Neural cell (in vitro differentiated cells): ENCODE measurements around the gene SCARB2. TPM values are rescaled to one million over a fixed set of nuclear protein-coding genes. Genes with fewer than 3 reads are reported as not detected.

Experiments
- H2AFZ ChIP-seq: fragments of 200-600, 300-800 bp; sonication (generic), shearing (Covaris generic); 2 replicates; pipeline ENCODE4 v1.6.0; 2014; ENCODE audit warnings: low read depth, mild to moderate bottlenecking, antibody characterized with exemption, low read length, moderate library complexity
- H3F3A ChIP-seq: fragments of 200-600 bp; shearing (Covaris generic); 2 replicates; pipeline ENCODE4 v1.6.1; 2016; ENCODE audit warnings: mild to moderate bottlenecking, moderate library complexity, mixed read lengths, antibody characterized with exemption, low read length; ENCODE audit not compliant: insufficient read depth, poor library complexity, severe bottlenecking
- H3K27ac ChIP-seq: fragments of 200-600, 300-800 bp; sonication (generic), shearing (Covaris generic); 2 replicates; pipeline ENCODE4 v1.5.1; 2014; ENCODE audit warnings: mild to moderate bottlenecking, low read length, moderate library complexity
- H3K27me3 ChIP-seq: fragments of 300-800, 200-600 bp; sonication (generic), shearing (Covaris generic); 2 replicates; pipeline ENCODE4 v1.6.0; 2014; ENCODE audit warnings: mild to moderate bottlenecking, low read depth, low read length, moderate library complexity; ENCODE audit not compliant: insufficient read depth
- H3K36me3 ChIP-seq: fragments of 300-800, 200-600 bp; sonication (generic), shearing (Covaris generic); 2 replicates; pipeline ENCODE4 v1.5.1; 2014; ENCODE audit warnings: mild to moderate bottlenecking, antibody characterized with exemption, low read length, moderate library complexity; ENCODE audit not compliant: insufficient read depth
- H3K4me2 ChIP-seq: fragments of 300-800, 200-600 bp; sonication (generic), shearing (Covaris generic); 2 replicates; pipeline ENCODE4 v1.6.0; 2014; ENCODE audit warnings: mild to moderate bottlenecking, low read length
- H3K4me3 ChIP-seq: fragments of 300-800, 200-600 bp; sonication (generic), shearing (Covaris generic); 2 replicates; pipeline ENCODE4 v1.5.1; 2014; ENCODE audit warnings: mild to moderate bottlenecking, low read length, moderate library complexity
- H3K79me2 ChIP-seq: fragments of 200-600 bp; shearing (Covaris generic); replicated peaks from 2 replicates; pipeline ENCODE4 v1.6.0; 2014; ENCODE audit warnings: mild to moderate bottlenecking, low read length, moderate library complexity; ENCODE audit not compliant: insufficient read depth
- H3K9ac ChIP-seq: fragments of 300-800, 200-600 bp; sonication (generic), shearing (Covaris generic); 2 replicates; pipeline ENCODE4 v1.6.1; 2016; ENCODE audit warnings: mild to moderate bottlenecking, low read length, mixed read lengths
- H3K9me2 ChIP-seq: fragments of 200-600 bp; shearing (Covaris generic); 2 replicates; pipeline ENCODE4 v1.6.1; 2016; ENCODE audit warnings: mild to moderate bottlenecking, low read length, mixed read lengths; ENCODE audit not compliant: insufficient read depth
- H3K9me3 ChIP-seq: fragments of 200-600, 300-800 bp; sonication (generic), shearing (Covaris generic); 2 replicates; pipeline ENCODE4 v1.6.1; 2016; ENCODE audit warnings: mild to moderate bottlenecking, mixed run types, low read length, moderate library complexity, mixed read lengths
- H4K20me1 ChIP-seq: fragments of 200-600 bp; shearing (Covaris generic); 2 replicates; pipeline ENCODE4 v1.6.1; 2016; ENCODE audit warnings: mild to moderate bottlenecking, mixed run types; ENCODE audit not compliant: insufficient read depth
- EP300 ChIP-seq: fragments of 450-650 bp; conservative IDR thresholded peaks from 2 replicates; pipeline ENCODE4 v1.6.1; 2014; ENCODE audit warnings: antibody characterized with exemption, mild to moderate bottlenecking, moderate library complexity; ENCODE audit not compliant: poor library complexity, severe bottlenecking
- EZH2 ChIP-seq: fragments of 200-600, 300-800 bp; shearing (Covaris generic), sonication (generic); IDR thresholded peaks from 2 replicates; pipeline ENCODE4 v1.6.1; 2014; ENCODE audit warnings: antibody characterized with exemption, low read length, borderline replicate concordance, mild to moderate bottlenecking; ENCODE audit not compliant: insufficient read depth, poor library complexity, severe bottlenecking
- MXI1 ChIP-seq: fragments of 450-650 bp; conservative IDR thresholded peaks from 2 replicates; pipeline ENCODE4 v1.6.1; 2014; ENCODE audit warnings: antibody characterized with exemption, mild to moderate bottlenecking; ENCODE audit not compliant: poor library complexity, severe bottlenecking
- POLR2AphosphoS5 ChIP-seq: IDR thresholded peaks from 2 replicates; pipeline ENCODE4 v1.6.1; 2012
- RAD21 ChIP-seq: fragments of 450-650 bp; conservative IDR thresholded peaks from 2 replicates; pipeline ENCODE4 v1.6.1; 2014; ENCODE audit warnings: antibody characterized with exemption, mild to moderate bottlenecking, moderate library complexity
- SMC3 ChIP-seq: fragments of 450-650 bp; conservative IDR thresholded peaks from 2 replicates; pipeline ENCODE4 v1.6.1; 2014; ENCODE audit warnings: antibody characterized with exemption, mild to moderate bottlenecking, moderate library complexity; ENCODE audit not compliant: poor library complexity
- TAF1 ChIP-seq: IDR thresholded peaks from 2 replicates; pipeline ENCODE4 v1.6.1; 2012; ENCODE audit warnings: low read depth
- polyA plus RNA-seq: library from polyadenylated mRNA; depleted of rRNA; stranded (reverse); fragments of >200 nt; gene quantifications from 2 replicates; pipeline ENCODE4 v1.2.3, GENCODE V29; 2014
- TF ChIP-seq, protein P1 (sequence below): IDR thresholded peaks from 2 replicates; pipeline ENCODE4 v1.6.1; 2012; ENCODE audit warnings: borderline replicate concordance
- TF ChIP-seq, protein P2 (sequence below): fragments of 450-650 bp; IDR thresholded peaks from 2 replicates; pipeline ENCODE4 v1.5.1; 2014; ENCODE audit warnings: antibody characterized with exemption, mild to moderate bottlenecking, moderate library complexity; ENCODE audit not compliant: poor library complexity, severe bottlenecking

The SCARB2 gene
- polyA plus RNA-seq, 1 donor from 2014 or later = 256 TPM

DNA sequence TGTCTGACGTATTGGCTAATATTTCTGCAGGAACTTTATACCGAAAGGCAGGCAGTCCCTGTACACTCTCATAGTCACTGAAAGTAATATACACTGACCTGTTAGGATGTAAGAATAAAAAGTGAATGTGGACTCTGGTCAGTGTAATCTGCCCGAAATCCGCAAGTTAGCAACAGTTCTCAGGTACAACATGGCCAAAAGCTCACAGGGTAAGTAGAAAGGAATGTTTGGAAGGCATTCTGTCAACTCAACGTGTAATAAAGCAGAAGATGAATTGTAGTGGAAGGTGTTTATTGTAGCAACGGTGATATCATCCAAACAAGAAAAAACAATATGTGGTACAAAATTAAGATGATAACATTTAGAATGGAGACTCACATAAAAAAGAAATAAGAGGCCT is 39.4 kb downstream of the SCARB2 start:
- TF ChIP-seq SMC3 (no peak), MXI1 (no peak), POLR2AphosphoS5 (no peak), RAD21 (no peak), EZH2 (no peak), EP300 (no peak), TAF1 (no peak)
- TF ChIP-seq, protein P1, sequence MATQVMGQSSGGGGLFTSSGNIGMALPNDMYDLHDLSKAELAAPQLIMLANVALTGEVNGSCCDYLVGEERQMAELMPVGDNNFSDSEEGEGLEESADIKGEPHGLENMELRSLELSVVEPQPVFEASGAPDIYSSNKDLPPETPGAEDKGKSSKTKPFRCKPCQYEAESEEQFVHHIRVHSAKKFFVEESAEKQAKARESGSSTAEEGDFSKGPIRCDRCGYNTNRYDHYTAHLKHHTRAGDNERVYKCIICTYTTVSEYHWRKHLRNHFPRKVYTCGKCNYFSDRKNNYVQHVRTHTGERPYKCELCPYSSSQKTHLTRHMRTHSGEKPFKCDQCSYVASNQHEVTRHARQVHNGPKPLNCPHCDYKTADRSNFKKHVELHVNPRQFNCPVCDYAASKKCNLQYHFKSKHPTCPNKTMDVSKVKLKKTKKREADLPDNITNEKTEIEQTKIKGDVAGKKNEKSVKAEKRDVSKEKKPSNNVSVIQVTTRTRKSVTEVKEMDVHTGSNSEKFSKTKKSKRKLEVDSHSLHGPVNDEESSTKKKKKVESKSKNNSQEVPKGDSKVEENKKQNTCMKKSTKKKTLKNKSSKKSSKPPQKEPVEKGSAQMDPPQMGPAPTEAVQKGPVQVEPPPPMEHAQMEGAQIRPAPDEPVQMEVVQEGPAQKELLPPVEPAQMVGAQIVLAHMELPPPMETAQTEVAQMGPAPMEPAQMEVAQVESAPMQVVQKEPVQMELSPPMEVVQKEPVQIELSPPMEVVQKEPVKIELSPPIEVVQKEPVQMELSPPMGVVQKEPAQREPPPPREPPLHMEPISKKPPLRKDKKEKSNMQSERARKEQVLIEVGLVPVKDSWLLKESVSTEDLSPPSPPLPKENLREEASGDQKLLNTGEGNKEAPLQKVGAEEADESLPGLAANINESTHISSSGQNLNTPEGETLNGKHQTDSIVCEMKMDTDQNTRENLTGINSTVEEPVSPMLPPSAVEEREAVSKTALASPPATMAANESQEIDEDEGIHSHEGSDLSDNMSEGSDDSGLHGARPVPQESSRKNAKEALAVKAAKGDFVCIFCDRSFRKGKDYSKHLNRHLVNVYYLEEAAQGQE = no peak
- TF ChIP-seq, protein P2, sequence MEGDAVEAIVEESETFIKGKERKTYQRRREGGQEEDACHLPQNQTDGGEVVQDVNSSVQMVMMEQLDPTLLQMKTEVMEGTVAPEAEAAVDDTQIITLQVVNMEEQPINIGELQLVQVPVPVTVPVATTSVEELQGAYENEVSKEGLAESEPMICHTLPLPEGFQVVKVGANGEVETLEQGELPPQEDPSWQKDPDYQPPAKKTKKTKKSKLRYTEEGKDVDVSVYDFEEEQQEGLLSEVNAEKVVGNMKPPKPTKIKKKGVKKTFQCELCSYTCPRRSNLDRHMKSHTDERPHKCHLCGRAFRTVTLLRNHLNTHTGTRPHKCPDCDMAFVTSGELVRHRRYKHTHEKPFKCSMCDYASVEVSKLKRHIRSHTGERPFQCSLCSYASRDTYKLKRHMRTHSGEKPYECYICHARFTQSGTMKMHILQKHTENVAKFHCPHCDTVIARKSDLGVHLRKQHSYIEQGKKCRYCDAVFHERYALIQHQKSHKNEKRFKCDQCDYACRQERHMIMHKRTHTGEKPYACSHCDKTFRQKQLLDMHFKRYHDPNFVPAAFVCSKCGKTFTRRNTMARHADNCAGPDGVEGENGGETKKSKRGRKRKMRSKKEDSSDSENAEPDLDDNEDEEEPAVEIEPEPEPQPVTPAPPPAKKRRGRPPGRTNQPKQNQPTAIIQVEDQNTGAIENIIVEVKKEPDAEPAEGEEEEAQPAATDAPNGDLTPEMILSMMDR = no peak

DNA sequence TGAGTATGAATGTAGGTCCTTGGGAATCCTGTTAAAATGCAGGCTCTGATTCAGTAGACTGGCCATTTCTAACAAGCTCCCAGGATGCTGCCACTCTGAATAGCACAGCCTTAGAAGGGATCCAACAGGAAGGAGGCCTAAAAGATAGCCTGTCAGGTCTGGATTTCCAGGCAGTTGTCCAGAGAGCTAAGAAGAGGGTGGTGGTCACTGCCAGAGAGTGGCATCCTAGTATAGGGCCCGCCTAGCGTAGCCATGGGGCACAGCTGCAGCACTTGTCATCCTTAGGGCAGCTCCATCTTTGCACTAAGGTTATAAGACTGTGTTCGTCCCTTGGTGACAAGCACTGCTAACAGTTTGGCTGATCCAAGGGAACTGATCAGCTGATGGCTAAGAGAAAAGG is 44.9 kb downstream of the SCARB2 start:
- peaks cover 10% of the 10 kb centered on the region for H3K36me3 ChIP-seq
- H3K79me2 ChIP-seq = no peaks in the 10 kb centered on the region
- H3K27me3 ChIP-seq = no peaks in the 10 kb centered on the region
- H3K27ac ChIP-seq = no peak overlapping the region
- H4K20me1 ChIP-seq = no peaks in the 10 kb centered on the region
- H3K4me2 ChIP-seq = no peak overlapping the region
- no peaks in the 10 kb centered on the region for H3K9me2 ChIP-seq
- TF ChIP-seq SMC3 (no peak), RAD21 (no peak), MXI1 (no peak), EP300 (no peak), EZH2 (no peak)
- TF ChIP-seq, protein P1 = no peak
- TF ChIP-seq, protein P2 = no peak
- H3K9me3 ChIP-seq = no peaks in the 10 kb centered on the region
- no peaks in the 10 kb centered on the region for H3F3A ChIP-seq
- no peak overlapping the region for H2AFZ ChIP-seq
- H3K9ac ChIP-seq = no peak overlapping the region
- H3K4me3 ChIP-seq = no peak overlapping the region

More for the DNA sequence above, 39.4 kb downstream of the SCARB2 start:
- Histone ChIP-seq H3K9me3 (no peaks in the 10 kb centered on the region), H3K79me2 (no peaks in the 10 kb centered on the region), H3F3A (no peaks in the 10 kb centered on the region), H3K4me3 (no peak overlapping the region), H3K4me2 (no peak overlapping the region), H3K27me3 (no peaks in the 10 kb centered on the region), H3K36me3 (peaks cover 3% of the 10 kb centered on the region), H3K9me2 (no peaks in the 10 kb centered on the region), H3K9ac (no peak overlapping the region), H3K27ac (no peak overlapping the region), H4K20me1 (no peaks in the 10 kb centered on the region), H2AFZ (no peak overlapping the region)
